Measurements from ENCODE around the gene MED12. TPM values are rescaled to one million over a fixed set of nuclear protein-coding genes. Genes with fewer than 3 reads are reported as not detected.
A peak's percentile ranks its signal among the peaks of the same experiment; 100 is the strongest.

Gene MED12
- total and polyA plus RNA-seq, 2 of the 8 experiments (the other 6 are each of a cell fraction or from before 2014, with no cell fraction given), result 19.4 to 48.9 TPM

DNA sequence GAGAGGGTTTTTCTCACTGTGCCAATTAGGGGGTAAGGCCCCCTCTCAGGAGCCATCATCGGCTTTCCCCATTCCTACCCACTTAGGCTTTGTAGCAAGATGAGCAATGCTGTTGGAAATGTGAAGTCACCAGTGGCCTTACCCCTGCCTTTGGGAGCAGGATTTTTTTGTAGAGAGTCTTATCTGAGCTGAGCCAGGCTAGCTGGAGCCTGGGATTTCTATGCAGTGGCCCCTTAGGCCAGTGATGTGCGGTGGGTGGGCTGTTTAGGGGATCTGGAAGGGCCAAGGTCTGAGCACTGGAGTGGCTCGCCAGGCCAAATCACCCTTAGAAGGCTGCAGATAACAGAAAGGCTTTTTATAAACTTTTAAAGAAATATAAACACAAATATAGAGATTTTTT lies 16.1 kb upstream of the MED12 start:
- Histone ChIP-seq H3K18ac (ENCODE audit: extremely low read depth, low read length) (no peak overlapping the region; the same call in 1 of the 2 replicates), H3K4me1 (replicated peaks in 1 of 4; ENCODE audit: control insufficient read depth in 3 of 4, insufficient read depth in 4 of 4, low read length in 3 of 4) (peaks cover 6 to 34% (median 19%) of the 10 kb centered on the region in 4 experiments), H3K4me3 (ENCODE audit: extremely low read depth in 1 of 4, insufficient read depth in 2 of 4, low read depth in 3 of 4, low read length in 4 of 4) (no peak overlapping the region), H3K27me3 (replicated peaks in 1 of 4; ENCODE audit: control insufficient read depth in 3 of 4, extremely low read depth in 1 of 4, insufficient read depth in 3 of 4, low read length in 3 of 4) (peaks cover 0 to 5% (median 0%) of the 10 kb centered on the region in 4 experiments; a peak in 1 of 7 replicates), H2BK20ac (ENCODE audit: low read length) (no peak overlapping the region), H2BK120ac (replicated peaks; ENCODE audit: low read depth, low read length) (no peak overlapping the region), H3K4ac (replicated peaks; ENCODE audit: insufficient read length, low read depth, low read length) (no peak overlapping the region), H3K23ac (ENCODE audit: insufficient read length) (no peak overlapping the region), H2BK12ac (ENCODE audit: low read depth, low read length) (peak overlapping the region; percentile 27; the same call in 1 of the 2 replicates), H3K9ac (replicated peaks in 1 of 4; ENCODE audit: extremely low read depth in 1 of 4, low read depth in 3 of 4, low read length in 3 of 4) (no peak overlapping the region), H4K8ac (ENCODE audit: extremely low read depth, insufficient read depth, low read length) (no peak overlapping the region), H4K20me1 (replicated peaks in 1 of 2; ENCODE audit: control insufficient read depth in 1 of 2, insufficient read depth in 2 of 2, low read length in 2 of 2) (no peaks in the 10 kb centered on the region), H2AK5ac (ENCODE audit: low read depth, low read length) (no peak overlapping the region), H3K9me3 (ENCODE audit: insufficient read depth in 2 of 2, low read depth in 1 of 2, low read length in 1 of 2) (no peaks in the 10 kb centered on the region), H2AFZ (ENCODE audit: low read length) (no peak overlapping the region), H2BK5ac (ENCODE audit: low read depth, low read length) (no peak overlapping the region), H4K5ac (ENCODE audit: insufficient read length, low read depth, low read length) (no peak overlapping the region), H4K91ac (replicated peaks; ENCODE audit: insufficient read length, low read length) (no peak overlapping the region), H3K4me2 (ENCODE audit: insufficient read depth in 1 of 2, low read depth in 2 of 2, low read length in 2 of 2) (peak overlapping the region in 1 of 2 experiments; percentile 74; a peak in 2 of 4 replicates), H3K27ac (ENCODE audit: low read depth, low read length) (no peak overlapping the region), H3K36me3 (ENCODE audit: control insufficient read depth in 2 of 4, insufficient read depth in 4 of 4, low read length in 3 of 4) (peaks cover 0 to 6% (median 0%) of the 10 kb centered on the region in 4 experiments; a peak in 1 of 8 replicates), H3K14ac (ENCODE audit: insufficient read length) (no peak overlapping the region), H3K79me1 (ENCODE audit: low read depth, low read length) (no peaks in the 10 kb centered on the region), H3K56ac (replicated peaks; ENCODE audit: insufficient read length, low read depth, low read length) (no peak overlapping the region), H2BK15ac (ENCODE audit: low read length) (no peak overlapping the region), H3K23me2 (ENCODE audit: low read depth, low read length) (peaks cover 5% of the 10 kb centered on the region), H3K79me2 (ENCODE audit: control insufficient read depth in 1 of 2, insufficient read depth in 2 of 2, low read length in 2 of 2) (peaks cover 0 to 7% of the 10 kb centered on the region in 2 experiments; a peak in 2 of 4 replicates)
- ChIA-PET POLR2A (ENCODE audit: partially characterized antibody) (interaction anchor here (0.7 to 1.4 kb wide), 7 partner anchors 9 to 133 kb away, joined by 3 to 10 read pairs (median 3); partner anchors contain the start of genes IL2RG and MED12), CTCF (ENCODE audit: partially characterized antibody) (interaction anchor here (1.4 to 1.6 kb wide), 5 partner anchors 15 to 104 kb away, joined by 3 to 5 read pairs (median 4); no protein-coding TSS in a partner anchor)
- FAIRE-seq (no peak), DNase-seq (ENCODE audit: low read depth in 1 of 2, low spot score in 2 of 2) (no peak)
- WGBS, 2 experiments (ENCODE audit: extremely low coverage in 1 of 2, insufficient coverage in 1 of 2, insufficient read length in 1 of 2, insufficient replicate concordance in 2 of 2, low coverage in 1 of 2, low lambda C conversion rate in 2 of 2, missing lambda C conversion rate in 1 of 2), result 79% methylated on average over 3 of the region's 3 CpGs; no CpG with 5 or more reads in 1 of the 2 experiments

Measured in H1 (cell line).